Upper lobe of right lung (tissue), 1 donor: ENCODE data around the gene RBM34. TPM values are rescaled to one million over a fixed set of nuclear protein-coding genes. Genes with fewer than 3 reads are reported as not detected.
"Not testable (repeated sequence)": the region's sequence is repeated elsewhere in the genome, so short reads cannot be mapped to it uniquely, and the experiment has no call there.

Experiments used
- ATAC-seq: fragments of 200-7000 bp; cut with Tn5 transposase; one replicate; pipeline ENCODE4 v1.9.1; 2020; ENCODE audit warnings: mild to moderate bottlenecking, moderate library complexity
- DNase-seq: peaks from one replicate; pipeline ENCODE4 v3.0.0-alpha.2; 2020
- H3K27ac ChIP-seq: fragments of 200-600 bp; one replicate; pipeline ENCODE4 v1.8.0; 2022
- H3K27me3 ChIP-seq: fragments of 200-600 bp; one replicate; pipeline ENCODE4 v1.8.0; 2022; ENCODE audit warnings: mild to moderate bottlenecking
- H3K36me3 ChIP-seq: fragments of 200-600 bp; one replicate; pipeline ENCODE4 v1.8.0; 2022
- H3K4me1 ChIP-seq: fragments of 200-600 bp; one replicate; pipeline ENCODE4 v1.8.0; 2022
- H3K4me3 ChIP-seq: fragments of 200-600 bp; one replicate; pipeline ENCODE4 v1.8.0; 2022; ENCODE audit warnings: mild to moderate bottlenecking
- H3K9me3 ChIP-seq: fragments of 200-600 bp; one replicate; pipeline ENCODE4 v1.8.0; 2022
- intact Hi-C: fragments of 100-400 bp; cut with DNase I; formaldehyde crosslinking; loops from one replicate; pipeline ENCODE4 v1.11.0; 2022
- total RNA-seq: library from RNA; stranded (reverse); fragmentation: NEBNext Ultra II Directional; extraction: Animal tissue kit (Norgen Biotek cat#: 25700); gene quantifications from one replicate; pipeline ENCODE4 v1.2.1, GENCODE V29; 2021
- TF ChIP-seq, protein P1 (sequence below): fragments of 200-600 bp; IDR thresholded peaks from one replicate; pipeline ENCODE4 v1.8.0; 2022; ENCODE audit warnings: antibody characterized with exemption
- donor health status: DM: no; HTN: yes; CAD: no; lungs with severe emphysema.

The RBM34 gene
- total RNA-seq, 1 donor from 2014 or later, result 60.5 TPM

DNA sequence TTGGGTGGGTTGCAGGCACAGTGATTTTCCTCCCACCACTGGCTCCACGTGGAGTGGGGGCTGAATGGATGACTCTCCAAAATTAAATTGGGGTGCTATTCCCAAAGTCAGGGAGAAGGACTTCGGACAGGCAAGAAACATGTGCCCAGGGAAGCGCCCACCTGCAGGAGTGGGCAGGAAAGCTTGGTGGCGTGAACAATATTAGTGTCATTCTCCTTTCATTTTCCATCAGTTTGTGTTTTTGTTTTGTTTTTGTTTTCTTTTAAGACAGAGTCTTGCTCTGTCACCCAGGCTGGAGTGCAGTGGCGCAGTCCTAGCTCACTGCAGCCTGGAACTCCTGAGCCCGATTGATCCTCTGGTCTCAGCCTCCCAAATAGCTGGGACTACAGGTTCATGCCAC lies 62.5 kb downstream of the RBM34 start:
- no peak overlapping the region for H3K4me3 ChIP-seq
- no peaks in the 10 kb centered on the region for H3K36me3 ChIP-seq
- no peak overlapping the region for H3K27ac ChIP-seq
- H3K27me3 ChIP-seq, result no peaks in the 10 kb centered on the region
- TF ChIP-seq, protein P1, sequence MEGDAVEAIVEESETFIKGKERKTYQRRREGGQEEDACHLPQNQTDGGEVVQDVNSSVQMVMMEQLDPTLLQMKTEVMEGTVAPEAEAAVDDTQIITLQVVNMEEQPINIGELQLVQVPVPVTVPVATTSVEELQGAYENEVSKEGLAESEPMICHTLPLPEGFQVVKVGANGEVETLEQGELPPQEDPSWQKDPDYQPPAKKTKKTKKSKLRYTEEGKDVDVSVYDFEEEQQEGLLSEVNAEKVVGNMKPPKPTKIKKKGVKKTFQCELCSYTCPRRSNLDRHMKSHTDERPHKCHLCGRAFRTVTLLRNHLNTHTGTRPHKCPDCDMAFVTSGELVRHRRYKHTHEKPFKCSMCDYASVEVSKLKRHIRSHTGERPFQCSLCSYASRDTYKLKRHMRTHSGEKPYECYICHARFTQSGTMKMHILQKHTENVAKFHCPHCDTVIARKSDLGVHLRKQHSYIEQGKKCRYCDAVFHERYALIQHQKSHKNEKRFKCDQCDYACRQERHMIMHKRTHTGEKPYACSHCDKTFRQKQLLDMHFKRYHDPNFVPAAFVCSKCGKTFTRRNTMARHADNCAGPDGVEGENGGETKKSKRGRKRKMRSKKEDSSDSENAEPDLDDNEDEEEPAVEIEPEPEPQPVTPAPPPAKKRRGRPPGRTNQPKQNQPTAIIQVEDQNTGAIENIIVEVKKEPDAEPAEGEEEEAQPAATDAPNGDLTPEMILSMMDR, result no peak
- intact Hi-C loops, result loop anchor here (5.0 kb wide), 1 partner anchor 611 kb away; no protein-coding TSS in a partner anchor
- peaks cover 3% of the 10 kb centered on the region for H3K4me1 ChIP-seq
- DNase-seq, result no peak
- no peak for ATAC-seq
- H3K9me3 ChIP-seq, result no peaks in the 10 kb centered on the region

DNA sequence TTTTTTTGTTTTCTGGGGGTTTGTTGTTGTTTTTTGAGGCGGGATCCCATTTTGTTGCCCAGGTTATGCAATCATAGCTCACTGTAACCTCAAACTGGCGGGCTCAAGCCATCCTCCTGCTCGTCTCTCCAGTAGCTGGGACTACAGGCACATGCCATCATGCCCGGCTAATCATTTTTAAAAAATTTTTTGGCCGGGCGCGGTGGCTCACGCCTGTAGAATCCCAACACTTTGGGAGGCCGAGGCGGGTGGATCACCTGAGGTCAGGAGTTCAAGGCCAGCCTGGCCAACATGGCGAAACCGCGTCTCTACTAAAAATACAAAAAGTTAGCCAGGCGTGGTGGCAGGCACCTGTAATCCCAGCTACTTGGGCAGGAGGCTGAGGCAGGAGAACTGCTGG lies 63.5 kb downstream of the RBM34 start:
- H3K27me3 ChIP-seq, H3K4me3 ChIP-seq, DNase-seq, H3K27ac ChIP-seq, H3K4me1 ChIP-seq, H3K9me3 ChIP-seq, ATAC-seq, H3K36me3 ChIP-seq: not testable (repeated sequence)
- intact Hi-C loops, result loop anchor here (5.0 kb wide), 1 partner anchor 610 kb away; no protein-coding TSS in a partner anchor

DNA sequence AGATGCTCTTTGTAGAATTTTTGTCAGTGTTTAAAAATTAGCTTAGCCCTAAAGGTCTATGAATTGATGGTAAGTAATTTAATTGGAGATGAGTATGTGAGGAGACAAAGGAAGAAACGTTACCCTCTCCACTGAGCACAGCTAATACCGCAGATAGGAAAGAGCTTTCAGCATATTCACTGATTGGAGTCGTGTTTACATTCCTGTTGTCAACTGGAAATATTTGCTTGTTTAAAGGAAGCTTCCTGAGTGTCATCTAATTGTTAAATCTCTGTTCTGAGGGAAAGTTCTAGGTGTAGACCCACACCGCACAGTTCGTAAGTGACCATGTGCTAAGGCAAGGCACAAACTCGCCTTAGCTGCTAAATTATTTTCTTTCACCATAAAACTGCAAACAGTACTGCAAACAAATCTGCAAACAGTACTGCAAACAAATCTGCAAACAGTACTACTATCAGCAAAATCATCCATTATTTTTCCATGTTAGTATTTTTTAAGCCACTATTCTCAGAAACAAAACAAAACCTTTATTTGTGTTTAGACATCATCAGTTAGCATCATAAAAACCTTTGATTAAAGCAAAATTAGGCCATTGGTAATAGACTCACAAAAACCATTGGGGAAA lies 65.0 kb downstream of the RBM34 start:
- TF ChIP-seq, protein P1, result no peak
- ATAC-seq (no peak), DNase-seq (no peak)
- Histone ChIP-seq H3K4me1 (peaks cover 6% of the 10 kb centered on the region), H3K9me3 (no peaks in the 10 kb centered on the region), H3K4me3 (no peak overlapping the region), H3K27ac (no peak overlapping the region), H3K27me3 (no peaks in the 10 kb centered on the region), H3K36me3 (no peaks in the 10 kb centered on the region)
- intact Hi-C loops, result loop anchor here (5.0 kb wide), 1 partner anchor 609 kb away; no protein-coding TSS in a partner anchor

DNA sequence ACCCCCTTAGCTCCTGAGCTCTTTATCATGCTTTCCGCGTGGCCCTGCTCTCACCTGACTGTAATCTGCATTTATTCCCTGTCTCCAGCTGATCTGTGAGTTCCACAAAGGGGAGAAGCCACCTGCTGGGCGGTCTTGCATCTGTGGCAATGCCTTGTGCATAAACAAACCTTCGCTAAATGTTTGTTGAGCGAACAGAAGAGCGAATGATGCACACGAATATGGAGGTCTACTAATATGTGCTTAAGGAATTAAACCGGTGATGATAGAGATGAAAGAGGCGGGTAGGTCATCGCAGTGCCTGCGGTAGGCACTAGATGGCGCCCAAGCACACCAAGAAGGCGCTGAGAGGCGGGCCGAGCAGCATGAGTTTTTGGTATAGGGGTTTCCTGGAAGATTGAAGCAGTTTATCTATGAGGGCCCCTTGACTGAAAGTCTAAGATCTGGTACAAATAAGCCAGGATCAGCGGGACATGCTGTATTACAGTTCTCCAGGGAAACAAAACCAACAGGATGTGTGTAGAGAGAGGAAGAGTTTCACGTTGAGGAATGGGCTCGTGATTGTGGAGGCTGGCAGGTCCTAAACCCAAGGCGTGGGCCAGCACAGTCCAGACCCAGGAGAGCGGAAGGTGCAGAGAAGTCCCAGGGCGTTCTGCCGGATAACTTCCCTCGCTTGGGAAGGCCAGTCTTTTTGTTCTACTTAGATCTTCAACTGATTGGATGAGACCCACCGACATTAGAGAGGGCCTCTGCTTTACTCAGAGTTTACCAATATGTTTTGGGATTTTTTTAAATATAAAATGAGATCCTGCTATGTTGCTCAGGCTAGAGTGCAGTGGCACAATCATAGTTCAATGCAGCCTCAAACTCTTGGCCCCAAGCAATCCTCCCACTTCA lies 67.1 kb downstream of the RBM34 start:
- DNase-seq (peak; percentile 87), ATAC-seq (peak; percentile 92)
- Histone ChIP-seq H3K36me3 (no peaks in the 10 kb centered on the region), H3K27me3 (no peaks in the 10 kb centered on the region), H3K4me1 (peaks cover 6% of the 10 kb centered on the region), H3K4me3 (no peak overlapping the region), H3K9me3 (no peaks in the 10 kb centered on the region), H3K27ac (no peak overlapping the region)
- TF ChIP-seq, protein P1, result peak; percentile 92
- intact Hi-C loops, result no loop called here

DNA sequence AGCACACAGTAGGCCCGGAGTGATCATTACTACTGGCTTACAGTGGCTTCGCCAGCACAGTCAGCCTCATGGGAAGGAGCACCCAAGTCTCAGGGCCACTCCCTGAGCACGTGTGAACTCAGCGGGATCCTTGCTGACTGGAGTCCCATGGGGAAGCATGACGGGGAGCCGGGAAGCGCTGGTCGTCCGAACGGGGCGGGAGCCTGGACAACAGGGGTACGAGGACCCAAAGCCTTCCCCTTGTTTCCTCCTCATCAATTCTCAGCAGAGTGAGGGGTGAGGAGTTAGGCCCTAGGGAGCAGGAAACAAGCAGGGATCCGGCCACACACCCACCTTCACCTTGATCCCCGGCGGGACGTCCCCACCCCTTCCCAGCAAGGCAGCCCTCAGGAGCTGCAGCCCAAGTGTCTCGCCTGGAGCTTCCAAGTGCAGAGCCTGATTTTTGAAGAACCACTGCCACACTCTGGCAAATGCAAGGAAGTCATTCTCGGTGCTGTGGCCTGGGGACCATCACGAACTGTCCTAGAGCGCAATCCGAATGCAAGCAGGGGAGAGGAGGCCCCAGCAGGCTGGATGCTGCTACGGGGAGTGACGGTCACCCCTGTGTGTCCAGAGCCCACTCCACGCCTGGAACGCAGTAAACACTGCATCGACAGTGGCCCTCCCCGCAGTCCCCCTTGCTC lies 67.9 kb downstream of the RBM34 start:
- no peaks in the 10 kb centered on the region for H3K36me3 ChIP-seq
- TF ChIP-seq, protein P1, result no peak
- no peak overlapping the region for H3K27ac ChIP-seq
- ATAC-seq, result peak; percentile 75
- DNase-seq, result peak; percentile 63
- no peak overlapping the region for H3K4me3 ChIP-seq
- H3K9me3 ChIP-seq, result no peaks in the 10 kb centered on the region
- intact Hi-C loops, result no loop called here
- H3K27me3 ChIP-seq, result no peaks in the 10 kb centered on the region
- peaks cover 6% of the 10 kb centered on the region for H3K4me1 ChIP-seq

DNA sequence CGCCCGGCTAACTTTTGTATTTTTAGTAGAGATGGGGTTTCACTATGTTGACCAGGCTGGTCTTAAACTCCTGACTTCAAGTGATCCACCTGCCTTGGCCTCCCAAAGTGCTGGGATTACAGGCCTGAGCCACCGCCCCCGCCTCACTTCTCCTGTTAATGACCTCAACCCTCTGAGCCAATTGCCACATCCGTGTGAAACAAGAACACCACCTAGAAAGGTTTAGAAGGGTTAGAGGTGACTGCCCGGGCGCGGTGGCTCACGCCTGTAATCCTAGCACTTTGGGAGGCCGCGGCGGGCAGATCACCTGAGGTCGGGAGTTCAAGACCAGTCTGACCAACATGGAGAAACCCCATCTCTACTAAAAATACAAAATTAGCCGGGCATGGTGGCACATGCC lies 68.6 kb downstream of the RBM34 start:
- DNase-seq, result peak; percentile 31
- H3K4me1 ChIP-seq, intact Hi-C loops, H3K36me3 ChIP-seq, H3K4me3 ChIP-seq, ATAC-seq, H3K27me3 ChIP-seq, H3K27ac ChIP-seq, H3K9me3 ChIP-seq: not testable (repeated sequence)

DNA sequence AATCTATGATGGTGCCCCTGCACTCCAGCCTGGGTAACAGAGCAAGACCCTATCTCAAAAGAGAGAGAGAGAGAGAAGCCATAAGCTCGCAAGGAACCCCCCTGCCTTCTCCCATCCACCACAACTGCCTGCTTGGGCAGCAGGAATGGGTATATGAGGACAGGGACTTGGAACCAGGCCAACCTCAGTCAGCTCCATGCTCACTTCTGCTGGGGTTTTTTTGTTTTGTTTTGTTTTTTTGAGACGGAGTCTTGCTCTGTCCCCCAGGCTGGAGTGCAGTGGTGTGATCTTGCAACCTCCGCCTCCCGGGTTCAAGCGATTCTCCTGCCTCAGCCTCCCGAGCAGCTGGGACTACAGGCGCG lies 69.0 kb downstream of the RBM34 start:
- H3K27ac ChIP-seq, intact Hi-C loops, H3K36me3 ChIP-seq, H3K4me3 ChIP-seq, DNase-seq, H3K27me3 ChIP-seq, H3K9me3 ChIP-seq, ATAC-seq, H3K4me1 ChIP-seq: not testable (repeated sequence)

DNA sequence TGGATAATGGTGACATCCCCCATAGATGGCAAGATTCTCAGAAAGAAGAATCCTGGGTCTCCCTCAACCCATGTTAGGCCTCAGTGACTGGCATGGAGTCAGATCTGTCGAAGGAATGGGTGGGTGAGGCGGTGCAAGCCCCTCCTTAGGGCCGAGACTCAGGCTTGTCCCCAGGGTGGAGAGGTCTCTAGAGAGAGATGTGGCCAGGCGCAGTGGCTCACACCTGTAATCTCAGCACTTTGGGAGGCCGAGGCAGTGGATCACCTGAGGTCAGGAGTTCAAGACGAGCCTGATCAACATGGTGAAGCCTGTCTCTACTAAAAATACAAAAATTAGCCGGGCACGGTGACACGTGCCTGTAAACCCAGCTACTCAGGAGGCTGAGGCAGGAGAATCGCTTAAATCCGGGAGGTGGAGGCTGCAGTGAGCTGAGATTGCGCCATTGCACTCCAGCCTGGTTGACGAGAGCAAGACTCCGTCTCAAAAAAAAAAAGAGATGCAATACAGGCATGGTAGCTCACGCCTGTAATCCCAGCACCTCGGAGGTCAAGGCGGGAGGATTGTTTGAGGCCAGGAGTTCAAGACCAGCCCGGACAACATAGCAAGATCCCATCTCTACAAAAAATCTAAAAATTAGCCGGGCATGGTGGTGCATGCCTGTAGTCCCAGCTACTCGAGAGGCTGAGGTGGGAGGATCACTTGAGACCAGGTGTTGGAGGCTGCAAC lies 69.6 kb downstream of the RBM34 start:
- ATAC-seq, H3K27ac ChIP-seq, H3K9me3 ChIP-seq, DNase-seq, H3K4me1 ChIP-seq, H3K4me3 ChIP-seq, H3K36me3 ChIP-seq, H3K27me3 ChIP-seq, intact Hi-C loops: not testable (repeated sequence)
